HL-60 (cell line): ENCODE data around the gene DENND1A.

Source experiments
- DNase-seq, 2 experiments: peaks; one replicate each; pipeline ENCODE4 v3.0.0-alpha.2; 2010 to 2020; ENCODE audit warnings: low read depth in 1 of 2, low spot score in 1 of 2
- H3K27ac ChIP-seq: fragments of 250-450 bp; sonication (Bioruptor Pico); replicated peaks from 2 replicates; pipeline ENCODE4 v1.5.1; 2020; ENCODE audit warnings: mild to moderate bottlenecking, moderate library complexity
- H3K27me3 ChIP-seq: fragments of 250-450 bp; sonication (Bioruptor Pico); 2 replicates; pipeline ENCODE4 v1.5.1; 2021; ENCODE audit warnings: mild to moderate bottlenecking, moderate library complexity; ENCODE audit not compliant: insufficient read depth, poor library complexity, severe bottlenecking
- H3K4me3 ChIP-seq: replicated peaks from 2 replicates; pipeline ENCODE4 v1.5.1; 2011; ENCODE audit warnings: mild to moderate bottlenecking, control low read depth, low read length; ENCODE audit not compliant: insufficient read depth
- GABPA ChIP-seq: IDR thresholded peaks from 2 replicates; pipeline ENCODE4 v1.6.1; 2012; ENCODE audit warnings: low read depth
- POLR2AphosphoS5 ChIP-seq: IDR thresholded peaks from 2 replicates; pipeline ENCODE4 v1.6.1; 2012; ENCODE audit warnings: low read depth
- SPI1 ChIP-seq: IDR thresholded peaks from 2 replicates; pipeline ENCODE4 v1.6.1; 2012; ENCODE audit warnings: low read depth, mild to moderate bottlenecking, borderline replicate concordance
- TF ChIP-seq, protein P1 (sequence below): IDR thresholded peaks from one replicate; pipeline ENCODE4 v1.5.1; 2011; ENCODE audit warnings: low read length, control low read depth, inconsistent platforms; ENCODE audit not compliant: insufficient read depth
- TF ChIP-seq, protein P2 (sequence below): IDR thresholded peaks from 2 replicates; pipeline ENCODE4 v1.6.1; 2012; ENCODE audit warnings: low read depth; ENCODE audit not compliant: insufficient replicate concordance

DENND1A gene

DNA sequence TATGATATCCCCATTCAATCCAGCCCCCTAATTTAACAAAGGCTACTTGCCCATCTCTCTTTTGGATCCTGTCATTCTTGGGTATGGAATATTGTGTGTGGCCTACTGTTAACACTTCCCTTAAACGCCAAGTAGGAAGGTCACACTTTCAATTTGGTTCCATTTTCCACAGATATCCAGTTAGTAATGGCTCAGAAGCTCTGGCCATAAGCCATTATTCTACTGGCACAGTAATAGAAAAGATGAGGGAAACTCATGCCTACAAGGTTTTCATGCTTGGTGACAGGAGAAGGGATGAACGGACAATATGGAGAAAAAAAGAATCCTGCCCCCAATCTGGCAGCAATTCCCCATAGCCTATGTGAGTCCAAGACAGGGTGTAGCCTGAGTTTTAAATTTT lies 346.3 kb downstream of the DENND1A start:
- TF ChIP-seq GABPA (no peak), POLR2AphosphoS5 (no peak), SPI1 (no peak)
- TF ChIP-seq, protein P1, sequence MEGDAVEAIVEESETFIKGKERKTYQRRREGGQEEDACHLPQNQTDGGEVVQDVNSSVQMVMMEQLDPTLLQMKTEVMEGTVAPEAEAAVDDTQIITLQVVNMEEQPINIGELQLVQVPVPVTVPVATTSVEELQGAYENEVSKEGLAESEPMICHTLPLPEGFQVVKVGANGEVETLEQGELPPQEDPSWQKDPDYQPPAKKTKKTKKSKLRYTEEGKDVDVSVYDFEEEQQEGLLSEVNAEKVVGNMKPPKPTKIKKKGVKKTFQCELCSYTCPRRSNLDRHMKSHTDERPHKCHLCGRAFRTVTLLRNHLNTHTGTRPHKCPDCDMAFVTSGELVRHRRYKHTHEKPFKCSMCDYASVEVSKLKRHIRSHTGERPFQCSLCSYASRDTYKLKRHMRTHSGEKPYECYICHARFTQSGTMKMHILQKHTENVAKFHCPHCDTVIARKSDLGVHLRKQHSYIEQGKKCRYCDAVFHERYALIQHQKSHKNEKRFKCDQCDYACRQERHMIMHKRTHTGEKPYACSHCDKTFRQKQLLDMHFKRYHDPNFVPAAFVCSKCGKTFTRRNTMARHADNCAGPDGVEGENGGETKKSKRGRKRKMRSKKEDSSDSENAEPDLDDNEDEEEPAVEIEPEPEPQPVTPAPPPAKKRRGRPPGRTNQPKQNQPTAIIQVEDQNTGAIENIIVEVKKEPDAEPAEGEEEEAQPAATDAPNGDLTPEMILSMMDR, result no peak
- TF ChIP-seq, protein P2, sequence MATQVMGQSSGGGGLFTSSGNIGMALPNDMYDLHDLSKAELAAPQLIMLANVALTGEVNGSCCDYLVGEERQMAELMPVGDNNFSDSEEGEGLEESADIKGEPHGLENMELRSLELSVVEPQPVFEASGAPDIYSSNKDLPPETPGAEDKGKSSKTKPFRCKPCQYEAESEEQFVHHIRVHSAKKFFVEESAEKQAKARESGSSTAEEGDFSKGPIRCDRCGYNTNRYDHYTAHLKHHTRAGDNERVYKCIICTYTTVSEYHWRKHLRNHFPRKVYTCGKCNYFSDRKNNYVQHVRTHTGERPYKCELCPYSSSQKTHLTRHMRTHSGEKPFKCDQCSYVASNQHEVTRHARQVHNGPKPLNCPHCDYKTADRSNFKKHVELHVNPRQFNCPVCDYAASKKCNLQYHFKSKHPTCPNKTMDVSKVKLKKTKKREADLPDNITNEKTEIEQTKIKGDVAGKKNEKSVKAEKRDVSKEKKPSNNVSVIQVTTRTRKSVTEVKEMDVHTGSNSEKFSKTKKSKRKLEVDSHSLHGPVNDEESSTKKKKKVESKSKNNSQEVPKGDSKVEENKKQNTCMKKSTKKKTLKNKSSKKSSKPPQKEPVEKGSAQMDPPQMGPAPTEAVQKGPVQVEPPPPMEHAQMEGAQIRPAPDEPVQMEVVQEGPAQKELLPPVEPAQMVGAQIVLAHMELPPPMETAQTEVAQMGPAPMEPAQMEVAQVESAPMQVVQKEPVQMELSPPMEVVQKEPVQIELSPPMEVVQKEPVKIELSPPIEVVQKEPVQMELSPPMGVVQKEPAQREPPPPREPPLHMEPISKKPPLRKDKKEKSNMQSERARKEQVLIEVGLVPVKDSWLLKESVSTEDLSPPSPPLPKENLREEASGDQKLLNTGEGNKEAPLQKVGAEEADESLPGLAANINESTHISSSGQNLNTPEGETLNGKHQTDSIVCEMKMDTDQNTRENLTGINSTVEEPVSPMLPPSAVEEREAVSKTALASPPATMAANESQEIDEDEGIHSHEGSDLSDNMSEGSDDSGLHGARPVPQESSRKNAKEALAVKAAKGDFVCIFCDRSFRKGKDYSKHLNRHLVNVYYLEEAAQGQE, result no peak
- no peak overlapping the region for H3K4me3 ChIP-seq

DNA sequence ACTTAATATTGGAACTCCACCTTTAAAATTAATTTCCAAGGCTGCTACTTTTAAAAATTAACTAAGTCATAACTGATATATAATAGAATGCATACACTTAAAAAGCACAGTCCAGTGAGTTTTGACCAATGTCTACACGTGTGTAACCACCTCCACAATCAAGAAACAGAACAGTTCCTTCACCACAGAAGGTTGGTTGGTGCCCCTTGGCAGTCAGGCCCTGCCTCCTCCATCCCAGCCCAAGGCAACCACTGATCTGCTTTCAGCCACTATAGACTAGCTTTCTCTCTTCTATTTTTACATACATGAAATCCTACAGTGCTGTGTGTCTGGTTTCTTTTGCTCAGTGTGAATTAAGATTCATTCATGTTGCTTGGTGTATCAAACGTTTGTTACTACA lies 358.7 kb downstream of the DENND1A start:
- Histone ChIP-seq H3K27ac (no peak overlapping the region), H3K4me3 (no peak overlapping the region), H3K27me3 (no peaks in the 10 kb centered on the region)
- no peak for DNase-seq
- TF ChIP-seq, protein P2, result no peak
- no peak for TF ChIP-seq SPI1
- TF ChIP-seq GABPA, result no peak
- TF ChIP-seq, protein P1, result no peak
- no peak for TF ChIP-seq POLR2AphosphoS5

More for the DNA sequence above, 346.3 kb downstream of the DENND1A start:
- Histone ChIP-seq H3K27me3 (no peaks in the 10 kb centered on the region), H3K27ac (no peak overlapping the region)
- no peak for DNase-seq

DNA sequence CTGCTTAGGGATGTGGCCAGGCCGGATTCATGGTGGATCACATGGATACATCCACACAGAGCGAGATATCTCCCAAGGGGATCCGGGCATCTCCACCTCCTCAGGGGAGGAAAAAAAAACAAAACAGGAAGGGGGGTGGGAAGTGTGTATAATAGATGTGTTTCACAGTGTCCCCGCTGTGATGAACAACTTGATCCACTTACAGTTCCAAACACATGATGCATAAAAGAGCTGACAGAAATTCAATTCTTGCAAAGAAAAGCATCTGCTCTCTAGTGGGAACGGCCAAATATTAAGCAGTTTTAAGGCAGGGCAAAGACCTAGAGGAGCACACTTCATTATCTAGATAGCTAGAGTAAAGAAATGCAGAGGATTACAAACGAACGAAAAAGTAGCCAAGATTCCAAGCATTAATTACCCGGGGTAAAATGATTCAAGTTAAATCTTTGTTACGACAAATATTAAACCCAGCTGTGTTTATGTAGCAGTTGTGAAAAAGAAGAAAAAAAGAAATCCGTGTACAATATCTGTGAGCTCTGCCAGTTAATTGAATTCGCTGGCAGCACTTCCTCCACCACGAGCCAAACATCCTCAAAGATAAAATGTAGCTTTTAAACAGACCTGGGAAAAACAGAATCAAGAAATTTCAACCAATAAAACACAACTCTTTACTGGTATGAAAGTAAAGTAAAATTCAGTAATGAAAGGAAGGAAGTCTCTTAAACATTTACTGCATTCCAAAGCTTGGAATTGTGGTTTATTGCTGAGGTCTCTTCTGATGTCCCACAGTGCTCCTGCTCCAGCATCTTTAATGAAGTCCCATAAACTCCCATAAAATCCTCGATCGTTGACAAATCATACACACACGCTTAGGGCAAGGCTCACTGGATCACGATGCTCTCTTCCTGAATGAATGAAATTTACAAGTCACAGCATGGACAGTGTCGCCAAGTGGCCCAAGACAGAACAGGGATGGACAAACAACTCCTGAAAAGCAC lies 360.9 kb downstream of the DENND1A start:
- Histone ChIP-seq H3K27ac (no peak overlapping the region), H3K4me3 (no peak overlapping the region), H3K27me3 (no peaks in the 10 kb centered on the region)
- DNase-seq, result no peak
- TF ChIP-seq, protein P2, result no peak
- TF ChIP-seq SPI1 (no peak), POLR2AphosphoS5 (no peak), GABPA (no peak)
- TF ChIP-seq, protein P1, result no peak
